HepG2 (cell line): ENCODE results near the gene GPATCH3. TPM values are rescaled to one million over a fixed set of nuclear protein-coding genes. Genes with fewer than 3 reads are reported as not detected.

Experiments
- ADNP ChIP-seq: sonication (generic); formaldehyde crosslinking; IDR thresholded peaks from 2 replicates; pipeline ENCODE4 v1.4.0; 2020; ENCODE audit warnings: missing genetic modification reagents
- ATF2 ChIP-seq: sonication (generic); formaldehyde crosslinking; IDR thresholded peaks from 2 replicates; pipeline ENCODE4 v1.4.0; 2020; ENCODE audit warnings: missing genetic modification reagents
- BCL6 ChIP-seq: IDR thresholded peaks from 2 replicates; pipeline ENCODE4 v1.6.1; 2016; ENCODE audit warnings: missing genetic modification reagents, missing compliant biosample characterization
- DPF2 ChIP-seq: sonication (generic); formaldehyde crosslinking; IDR thresholded peaks from 2 replicates; pipeline ENCODE4 v1.4.0; 2020; ENCODE audit warnings: mild to moderate bottlenecking, low read depth, missing genetic modification reagents, borderline replicate concordance
- ELF4 ChIP-seq: sonication (generic); formaldehyde crosslinking; IDR thresholded peaks from 2 replicates; pipeline ENCODE4 v1.5.0; 2020; ENCODE audit warnings: missing genetic modification reagents, mild to moderate bottlenecking, moderate library complexity, borderline replicate concordance
- HBP1 ChIP-seq: IDR thresholded peaks from 2 replicates; pipeline ENCODE4 v1.6.1; 2016; ENCODE audit warnings: low read depth, control low read depth
- IKZF5 ChIP-seq: IDR thresholded peaks from 2 replicates; pipeline ENCODE4 v1.6.1; 2018; ENCODE audit warnings: missing genetic modification reagents, mild to moderate bottlenecking, missing compliant biosample characterization
- ISL2 ChIP-seq: sonication (generic); formaldehyde crosslinking; IDR thresholded peaks from 2 replicates; pipeline ENCODE4 v1.5.0; 2020; ENCODE audit warnings: missing genetic modification reagents
- KLF12 ChIP-seq: sonication (generic); formaldehyde crosslinking; IDR thresholded peaks from 2 replicates; pipeline ENCODE4 v1.4.0; 2020; ENCODE audit warnings: missing genetic modification reagents, borderline replicate concordance
- MED8 ChIP-seq: sonication (generic); formaldehyde crosslinking; IDR thresholded peaks from 2 replicates; pipeline ENCODE4 v1.8.1; 2023; ENCODE audit warnings: mild to moderate bottlenecking, missing genetic modification reagents; ENCODE audit not compliant: insufficient replicate concordance
- MXD4 ChIP-seq: IDR thresholded peaks from 2 replicates; pipeline ENCODE4 v1.6.1; 2016; ENCODE audit warnings: mild to moderate bottlenecking, missing biosample characterization, missing genetic modification reagents
- NONO ChIP-seq, 2 experiments: fragments of 450-650 bp in 1 of 2; sonication (generic) in 1 of 2; formaldehyde crosslinking in 1 of 2; IDR thresholded peaks in 1 of 2; conservative IDR thresholded peaks in 1 of 2; 2 replicates each; pipeline versions ENCODE4 v1.6.1 to v1.8.0; 2017 to 2022; ENCODE audit warnings: mild to moderate bottlenecking in 1 of 2, missing genetic modification reagents in 1 of 2, moderate library complexity in 1 of 2
- NR1H2 ChIP-seq: sonication (generic); formaldehyde crosslinking; IDR thresholded peaks from 2 replicates; pipeline ENCODE4 v1.8.1; 2022; ENCODE audit warnings: low read depth, missing genetic modification reagents, borderline replicate concordance
- RCOR2 ChIP-seq: IDR thresholded peaks from 2 replicates; pipeline ENCODE4 v1.6.1; 2016; ENCODE audit warnings: missing biosample characterization, missing genetic modification reagents
- RFX5 ChIP-seq: IDR thresholded peaks from 2 replicates; pipeline ENCODE4 v1.6.1; 2011; ENCODE audit warnings: low read depth, low read length, improper control_type of control experiment
- SIX1 ChIP-seq: sonication (generic); formaldehyde crosslinking; IDR thresholded peaks from 2 replicates; pipeline ENCODE4 v1.4.0; 2020; ENCODE audit warnings: missing genetic modification reagents, borderline replicate concordance
- SP2 ChIP-seq: sonication (generic); formaldehyde crosslinking; IDR thresholded peaks from 2 replicates; pipeline ENCODE4 v1.5.1; 2020; ENCODE audit warnings: mild to moderate bottlenecking, missing genetic modification reagents
- ZFYVE20 ChIP-seq: sonication (generic); formaldehyde crosslinking; IDR thresholded peaks from 2 replicates; pipeline ENCODE4 v1.8.0; 2023; ENCODE audit warnings: low read depth, mild to moderate bottlenecking, moderate library complexity, missing genetic modification reagents, borderline replicate concordance
- ZMYM4 ChIP-seq: sonication (generic); formaldehyde crosslinking; IDR thresholded peaks from 2 replicates; pipeline ENCODE4 v1.8.1; 2023; ENCODE audit warnings: mild to moderate bottlenecking, missing genetic modification reagents
- ZNF280D ChIP-seq: sonication (generic); formaldehyde crosslinking; IDR thresholded peaks from 2 replicates; pipeline ENCODE4 v1.5.1; 2020; ENCODE audit warnings: mild to moderate bottlenecking, missing genetic modification reagents
- ZNF33B ChIP-seq: sonication (generic); formaldehyde crosslinking; IDR thresholded peaks from 2 replicates; pipeline ENCODE4 v1.5.1; 2020; ENCODE audit warnings: mild to moderate bottlenecking, missing genetic modification reagents
- ZNF567 ChIP-seq: sonication (generic); formaldehyde crosslinking; IDR thresholded peaks from 2 replicates; pipeline ENCODE4 v1.8.1; 2023; ENCODE audit warnings: mild to moderate bottlenecking, missing genetic modification reagents, borderline replicate concordance
- ZNF777 ChIP-seq: sonication (generic); formaldehyde crosslinking; IDR thresholded peaks from 2 replicates; pipeline ENCODE4 v1.4.0; 2020; ENCODE audit warnings: missing genetic modification reagents
- polyA plus RNA-seq, 8 experiments: library from polyadenylated mRNA; depleted of rRNA in 3 of 8; stranded (reverse) in 7 of 8; unstranded in 1 of 8; fragments of >200 nt; fragmentation: Illumina TruSeq in 4 of 8; extraction: Trizol in 4 of 8; gene quantifications; 2 replicates each; pipeline versions ENCODE4 v1.2.1 to v1.2.3, GENCODE V29; 2011 to 2016; ENCODE audit warnings: low read depth in 4 of 8, missing spikeins in 1 of 8, mixed read lengths in 1 of 8; ENCODE audit not compliant: insufficient read depth in 1 of 8
- total RNA-seq, 5 experiments: library from RNA; depleted of rRNA; stranded (reverse); fragments of >200 nt; fragmentation: Illumina TruSeq; extraction: Trizol; gene quantifications; 2 replicates each; pipeline ENCODE4 v1.2.3, GENCODE V29; 2016; ENCODE audit warnings: low read depth in 1 of 5

GPATCH3 gene
- total and polyA plus RNA-seq, 2 of the 13 experiments (the other 11 are each of a cell fraction or from before 2014, with no cell fraction given), result 8.3 to 11.0 TPM

GRCh38 chr1:26938004-26938658 is 37.9 kb upstream of the GPATCH3 start (continued):
- TF ChIP-seq ZMYM4 (CRISPR knock-in tag), result peak; percentile 91
- peak; percentile 83; the same call in 1 of the 2 replicates for TF ChIP-seq ATF2 (CRISPR knock-in tag)
- TF ChIP-seq HBP1, result peak; percentile 57; the same call in 1 of the 2 replicates
- TF ChIP-seq SP2, result 0 out of 2 replicates have a peak, but pooled peaks have one; percentile 37
- TF ChIP-seq NR1H2 (CRISPR knock-in tag), result no peak
- TF ChIP-seq ZFYVE20, result no peak
- TF ChIP-seq DPF2 (CRISPR knock-in tag), result peak; percentile 75
- no peak for TF ChIP-seq ELF4 (CRISPR knock-in tag)
- TF ChIP-seq ADNP (CRISPR knock-in tag), result no peak
- TF ChIP-seq ISL2 (CRISPR knock-in tag), result peak; percentile 82; the same call in 1 of the 2 replicates
- no peak for TF ChIP-seq MXD4 (CRISPR knock-in tag)
- TF ChIP-seq RFX5, result no peak
- TF ChIP-seq ZNF777 (CRISPR knock-in tag), result no peak
- no peak for TF ChIP-seq KLF12 (CRISPR knock-in tag)
- TF ChIP-seq ZNF280D (CRISPR knock-in tag), result peak; percentile 62; the same call in 1 of the 2 replicates
- TF ChIP-seq SIX1 (CRISPR knock-in tag), result no peak; the same call in 1 of the 2 replicates
- peak; percentile 87 for TF ChIP-seq RCOR2 (CRISPR knock-in tag)
- no peak for TF ChIP-seq ZNF33B (CRISPR knock-in tag)
- peak; percentile 80; the same call in 1 of the 2 replicates for TF ChIP-seq IKZF5 (CRISPR knock-in tag)
- peak; percentile 61; the same call in 1 of the 2 replicates for TF ChIP-seq ZNF567 (CRISPR knock-in tag)
- no peak for TF ChIP-seq NONO (IDR thresholded peaks at IDR 0.05)
- TF ChIP-seq NONO (CRISPR knock-in tag; conservative IDR thresholded peaks at IDR 0.05), result peak; percentile 90
- TF ChIP-seq BCL6 (CRISPR knock-in tag), result peak; percentile 91
- peak; percentile 95 for TF ChIP-seq MED8 (CRISPR knock-in tag)
